AG04449 (cell line): ENCODE measurements around the gene SDK1.

Experiments used
- CTCF ChIA-PET: fragments of 350-600 bp; formaldehyde crosslinking; extraction: SDS; loops from one replicate; lab custom pipeline; 2021; ENCODE audit warnings: antibody characterized with exemption; lab: Yijun Ruan, JAX
- POLR2A ChIA-PET: fragments of 400-600, 350-600 bp; formaldehyde crosslinking; extraction: SDS; loops from one replicate; lab custom pipeline; 2020; ENCODE audit warnings: antibody characterized with exemption, inconsistent platforms; lab: Yijun Ruan, JAX
- DNase-seq: peaks from one replicate; pipeline ENCODE4 v3.0.0-alpha.2; 2010; ENCODE audit warnings: low read depth, low spot score
- H3K4me3 ChIP-seq: 2 replicates; pipeline ENCODE4 v1.5.1; 2011; ENCODE audit warnings: low read depth, mild to moderate bottlenecking, control low read depth, low read length
- CTCF ChIP-seq: IDR thresholded peaks from one replicate; pipeline ENCODE4 v1.5.1; 2011; ENCODE audit warnings: mild to moderate bottlenecking, moderate library complexity, low read length, control low read depth, inconsistent platforms; ENCODE audit not compliant: insufficient read depth; ENCODE audit errors: missing control alignments

The SDK1 gene

GRCh38 chr7:4269086-4269485 is 968.0 kb downstream of the SDK1 start:
- POLR2A ChIA-PET = no interaction called here

GRCh38 chr7:4269746-4270145 is 968.7 kb downstream of the SDK1 start:
- POLR2A ChIA-PET = no interaction called here
- H3K4me3 ChIP-seq = no peak overlapping the region
- CTCF ChIA-PET = no interaction called here
- no peak for DNase-seq
- TF ChIP-seq CTCF = no peak

More at GRCh38 chr7:4269086-4269485, 968.0 kb downstream of the SDK1 start:
- CTCF ChIA-PET = no interaction called here
- no peak for DNase-seq
- TF ChIP-seq CTCF = no peak
- H3K4me3 ChIP-seq = no peak overlapping the region

GRCh38 chr7:4270268-4270667 is 969.2 kb downstream of the SDK1 start:
- ChIA-PET CTCF (no interaction called here), POLR2A (no interaction called here)
- no peak for DNase-seq
- no peak for TF ChIP-seq CTCF
- no peak overlapping the region for H3K4me3 ChIP-seq

GRCh38 chr7:4270941-4271715 is 970.1 kb downstream of the SDK1 start:
- no peak for TF ChIP-seq CTCF
- ChIA-PET POLR2A (no interaction called here), CTCF (no interaction called here)
- no peak overlapping the region for H3K4me3 ChIP-seq
- DNase-seq = no peak

- DNase-seq = no peak
- POLR2A ChIA-PET = no interaction called here
- no peak for TF ChIP-seq CTCF
- CTCF ChIA-PET = no interaction called here
- H3K4me3 ChIP-seq = no peak overlapping the region
Observed at GRCh38 chr7:4271716-4272015, 970.6 kb downstream of the SDK1 start.

GRCh38 chr7:4272141-4272540 is 971.1 kb downstream of the SDK1 start:
- ChIA-PET POLR2A (no interaction called here), CTCF (no interaction called here)
- TF ChIP-seq CTCF = no peak
- H3K4me3 ChIP-seq = no peak overlapping the region
- DNase-seq = no peak
